ENCODE results near the gene FOXO1.

FOXO1 gene

GRCh38 chr13:40547591-40548315, 118.7 kb downstream of the FOXO1 start:
- no peak for DNase-seq (ENCODE audit: low read depth)
- no peak overlapping the region for H3K4me3 ChIP-seq (ENCODE audit: low read depth, low read length)
- TF ChIP-seq, protein P1, sequence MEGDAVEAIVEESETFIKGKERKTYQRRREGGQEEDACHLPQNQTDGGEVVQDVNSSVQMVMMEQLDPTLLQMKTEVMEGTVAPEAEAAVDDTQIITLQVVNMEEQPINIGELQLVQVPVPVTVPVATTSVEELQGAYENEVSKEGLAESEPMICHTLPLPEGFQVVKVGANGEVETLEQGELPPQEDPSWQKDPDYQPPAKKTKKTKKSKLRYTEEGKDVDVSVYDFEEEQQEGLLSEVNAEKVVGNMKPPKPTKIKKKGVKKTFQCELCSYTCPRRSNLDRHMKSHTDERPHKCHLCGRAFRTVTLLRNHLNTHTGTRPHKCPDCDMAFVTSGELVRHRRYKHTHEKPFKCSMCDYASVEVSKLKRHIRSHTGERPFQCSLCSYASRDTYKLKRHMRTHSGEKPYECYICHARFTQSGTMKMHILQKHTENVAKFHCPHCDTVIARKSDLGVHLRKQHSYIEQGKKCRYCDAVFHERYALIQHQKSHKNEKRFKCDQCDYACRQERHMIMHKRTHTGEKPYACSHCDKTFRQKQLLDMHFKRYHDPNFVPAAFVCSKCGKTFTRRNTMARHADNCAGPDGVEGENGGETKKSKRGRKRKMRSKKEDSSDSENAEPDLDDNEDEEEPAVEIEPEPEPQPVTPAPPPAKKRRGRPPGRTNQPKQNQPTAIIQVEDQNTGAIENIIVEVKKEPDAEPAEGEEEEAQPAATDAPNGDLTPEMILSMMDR (IDR thresholded peaks at IDR 0.05; ENCODE audit: control insufficient read depth, extremely low read depth, insufficient read depth), result no peak

GRCh38 chr13:40546047-40546446, 120.4 kb downstream of the FOXO1 start:
- DNase-seq (ENCODE audit: low read depth), result no peak
- no peak overlapping the region for H3K4me3 ChIP-seq (ENCODE audit: low read depth, low read length)
- TF ChIP-seq, protein P1 (IDR thresholded peaks at IDR 0.05; ENCODE audit: control insufficient read depth, extremely low read depth, insufficient read depth), result no peak

DNA sequence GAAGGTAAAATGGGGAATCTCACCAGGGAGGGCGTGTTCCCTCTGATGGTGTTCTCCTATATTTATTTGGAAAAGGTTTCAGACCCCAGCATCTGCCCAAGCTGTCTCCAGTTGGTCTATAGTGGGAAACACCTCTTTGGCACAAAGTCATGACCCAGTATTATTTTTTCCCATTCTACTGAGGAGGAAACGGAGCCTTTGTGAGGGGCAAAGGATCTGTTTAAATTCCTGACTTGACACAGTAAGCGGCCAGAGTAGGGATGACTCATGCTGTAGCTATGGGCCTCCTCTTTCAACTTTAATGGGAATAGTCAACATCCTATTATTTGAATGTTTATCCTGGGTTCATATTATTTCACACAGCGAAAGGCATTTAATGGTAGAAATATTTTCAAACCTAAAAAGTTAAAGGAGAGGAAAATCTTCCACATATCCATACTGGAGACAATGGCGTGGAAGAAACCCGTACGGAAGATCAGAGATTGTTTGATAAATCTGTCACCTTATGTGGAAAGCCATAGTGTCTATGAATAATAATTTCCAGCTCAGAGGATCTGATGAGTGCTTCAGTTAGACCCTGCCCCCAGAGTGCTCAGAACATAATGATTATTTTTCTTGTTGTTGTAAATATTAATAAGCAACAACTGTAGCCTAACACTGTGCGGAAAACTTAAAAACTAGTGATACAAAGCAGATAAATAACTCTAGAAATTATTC, 126.0 kb downstream of the FOXO1 start:
- DNase-seq (ENCODE audit: low read depth), result no peak
- TF ChIP-seq, protein P1 (IDR thresholded peaks at IDR 0.05; ENCODE audit: control insufficient read depth, extremely low read depth, insufficient read depth), result no peak
- H3K4me3 ChIP-seq (ENCODE audit: low read depth, low read length), result no peak overlapping the region

DNA sequence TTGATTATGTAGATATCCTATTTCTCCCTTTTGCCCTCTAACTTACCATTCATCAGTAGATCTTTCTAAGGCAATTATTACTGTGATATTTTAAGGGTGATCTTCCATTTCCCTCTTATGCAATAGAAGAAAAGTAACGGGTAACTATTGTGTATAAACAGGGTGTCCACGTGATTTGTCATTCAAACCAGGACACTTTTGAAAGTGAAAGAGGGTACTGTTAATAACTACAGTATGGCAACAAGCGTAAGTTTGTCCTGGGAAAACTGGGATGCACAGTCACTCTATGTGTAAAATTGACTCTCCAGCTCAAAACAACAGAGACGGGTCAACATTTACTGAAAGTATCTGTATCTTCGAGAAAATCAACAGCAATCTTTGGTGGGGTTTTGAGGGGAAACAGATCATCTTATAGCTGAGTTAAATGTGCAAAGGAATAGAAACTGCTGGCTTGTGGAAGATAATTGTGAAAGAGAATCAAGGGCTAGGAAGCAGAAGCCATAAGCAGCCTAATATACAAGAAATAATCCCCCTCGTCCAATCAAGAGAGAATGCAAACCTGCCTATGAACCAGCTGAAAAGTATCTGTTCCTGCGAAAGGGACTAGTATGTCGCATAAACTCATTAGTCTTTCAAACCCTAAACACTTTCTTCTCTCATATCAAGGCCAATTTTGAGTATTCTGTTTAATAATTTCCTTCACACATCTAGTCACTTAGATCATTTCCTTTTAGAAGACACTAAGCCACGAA, 126.7 kb downstream of the FOXO1 start:
- no peak overlapping the region for H3K4me3 ChIP-seq (ENCODE audit: low read depth, low read length)
- TF ChIP-seq, protein P1 (IDR thresholded peaks at IDR 0.05; ENCODE audit: control insufficient read depth, extremely low read depth, insufficient read depth), result no peak
- no peak for DNase-seq (ENCODE audit: low read depth)

DNA sequence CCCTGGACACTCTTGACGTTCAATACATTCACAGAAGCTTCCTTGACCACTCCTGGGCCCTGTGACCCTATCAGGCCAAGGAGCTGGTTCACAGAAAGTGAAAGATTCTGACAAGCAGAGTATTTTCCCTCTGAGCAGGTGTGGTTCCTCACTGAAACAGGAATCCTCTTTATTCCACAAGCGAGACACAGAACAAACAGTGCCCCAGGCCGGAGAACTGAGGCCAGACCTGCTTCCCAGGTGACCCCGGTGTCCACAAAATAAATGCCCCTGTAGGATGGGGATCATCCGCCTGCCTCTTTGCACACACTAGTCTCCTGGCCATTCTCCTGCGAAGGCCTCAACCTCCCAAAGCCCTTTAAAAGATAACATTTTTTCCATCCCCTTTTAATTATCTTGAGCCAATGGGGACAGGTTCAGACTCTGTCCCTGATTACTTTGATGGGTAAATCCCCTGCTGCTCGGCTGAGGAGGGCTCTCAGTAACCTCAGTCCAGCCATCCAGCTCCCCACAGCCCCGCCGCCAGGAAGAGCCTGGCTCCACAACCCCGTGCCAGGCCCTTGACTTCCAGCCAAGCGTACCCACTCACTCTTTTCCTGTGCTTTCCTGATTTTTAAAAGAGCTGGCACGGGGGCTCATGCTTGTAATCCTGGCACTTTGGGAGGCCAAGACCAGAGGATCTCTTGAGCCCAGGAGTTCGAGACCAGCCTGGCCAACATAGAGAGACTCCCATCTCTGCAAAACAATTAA, 129.1 kb downstream of the FOXO1 start:
- DNase-seq (ENCODE audit: low read depth), result no peak
- TF ChIP-seq, protein P1 (IDR thresholded peaks at IDR 0.05; ENCODE audit: control insufficient read depth, extremely low read depth, insufficient read depth), result no peak

GRCh38 chr13:40536443-40537113, 129.9 kb downstream of the FOXO1 start:
- H3K4me3 ChIP-seq (ENCODE audit: low read depth, low read length), result no peak overlapping the region
- TF ChIP-seq, protein P1 (IDR thresholded peaks at IDR 0.05; ENCODE audit: control insufficient read depth, extremely low read depth, insufficient read depth), result no peak
- DNase-seq (ENCODE audit: low read depth), result no peak

More for the DNA sequence above, 129.1 kb downstream of the FOXO1 start:
- H3K4me3 ChIP-seq (ENCODE audit: low read depth, low read length), result no peak overlapping the region
